Brain pericyte (primary cell): ENCODE results near the gene FANCG.
A peak's percentile ranks its signal among the peaks of the same experiment; 100 is the strongest.

Source experiments
- DNase-seq: peaks from one replicate; pipeline ENCODE4 v3.0.0-alpha.2; 2012; ENCODE audit warnings: low read depth, low spot score

FANCG gene

GRCh38 chr9:35103660-35104191 is 24.0 kb upstream of the FANCG start:
- no peak for DNase-seq

DNA sequence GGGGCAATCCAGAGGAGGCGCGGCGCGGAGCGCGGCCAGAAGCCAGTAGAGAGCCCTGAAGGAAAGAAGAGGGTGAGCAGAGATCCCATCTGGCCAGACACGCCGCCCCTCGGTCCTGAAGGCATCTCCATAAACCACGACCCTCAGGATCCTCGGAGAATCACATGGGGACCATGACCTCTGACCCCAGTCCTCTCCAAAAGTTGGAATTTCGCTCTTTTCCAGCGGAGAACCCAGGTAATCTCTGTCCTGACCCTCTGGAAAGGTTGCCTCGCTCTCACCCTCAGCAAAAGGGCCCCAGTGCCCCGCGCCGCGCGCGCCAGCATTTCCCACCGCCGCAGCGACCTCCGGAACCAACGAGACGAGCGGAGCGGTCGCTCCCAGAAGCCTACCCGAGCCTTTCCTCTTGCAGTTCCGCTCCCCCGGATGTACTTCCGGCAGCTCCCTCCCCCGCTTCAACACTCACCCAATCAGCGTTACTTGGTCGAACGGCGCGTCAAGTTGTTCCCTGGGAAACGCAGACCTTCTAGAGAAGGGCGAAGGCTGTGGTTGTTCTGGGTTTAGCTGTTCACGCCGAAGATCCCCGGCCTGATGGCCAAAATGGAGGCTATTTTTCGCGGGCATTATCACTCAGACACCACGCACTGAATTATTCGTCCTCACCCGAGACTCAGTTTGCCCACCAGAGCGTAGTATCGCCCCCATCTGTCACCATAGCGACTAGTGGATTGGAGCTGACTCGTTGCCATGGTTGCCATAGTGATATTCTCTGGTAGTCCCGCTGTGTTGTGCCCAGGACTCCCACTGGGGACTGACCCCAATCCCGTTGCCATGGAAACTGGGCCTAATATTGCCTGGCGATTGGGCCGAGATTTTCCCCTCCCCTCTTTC is 23.3 kb upstream of the FANCG start, which contains the start of gene STOML2:
Gene STOML2, minus strand, starts transcription at position 363 of the 891 bp plus-strand sequence. Its CDS starts 37 bp downstream, at position 326.
- DNase-seq, result peak; percentile 91

GRCh38 chr9:35102465-35102768 is 22.7 kb upstream of the FANCG start:
- DNase-seq, result no peak

- no peak for DNase-seq
These were observed 17.8 kb upstream of the FANCG start for GRCh38 chr9:35097573-35097972.

- DNase-seq, result no peak
These were observed 16.5 kb upstream of the FANCG start, which contains the start of gene PIGO for GRCh38 chr9:35096035-35096849. Gene PIGO, minus strand, starts transcription at chr9:35096591. Its CDS starts 1,026 bp downstream, at chr9:35095565.

DNA sequence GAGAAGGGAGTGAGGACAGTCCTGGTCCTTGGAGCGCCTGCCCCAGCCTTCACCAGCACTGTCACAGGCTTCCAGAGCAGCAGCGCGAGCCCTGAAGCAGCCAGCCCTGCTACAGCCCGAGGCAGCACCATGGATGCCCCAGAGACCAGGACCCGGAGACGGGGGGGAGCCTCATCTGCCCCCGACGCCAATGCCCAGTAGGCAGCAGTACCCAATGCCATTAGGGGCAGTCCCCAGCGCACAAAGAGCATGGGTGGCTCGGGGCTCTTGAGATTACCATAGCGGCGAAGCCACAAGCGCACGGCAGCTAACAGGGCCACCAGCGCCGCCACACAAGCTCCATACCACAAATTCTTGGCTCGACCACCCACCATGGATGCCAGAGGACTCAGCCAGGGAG is 11.8 kb upstream of the FANCG start:
- no peak for DNase-seq

- no peak for DNase-seq
These were observed 9.7 kb upstream of the FANCG start for GRCh38 chr9:35089434-35089833.

- DNase-seq, result no peak
These were observed 5.3 kb upstream of the FANCG start for GRCh38 chr9:35085078-35085477.

- no peak for DNase-seq
These were observed 709 bp downstream of the FANCG start for GRCh38 chr9:35079041-35079425.

GRCh38 chr9:35078066-35078465 is 1.7 kb downstream of the FANCG start:
- no peak for DNase-seq

DNA sequence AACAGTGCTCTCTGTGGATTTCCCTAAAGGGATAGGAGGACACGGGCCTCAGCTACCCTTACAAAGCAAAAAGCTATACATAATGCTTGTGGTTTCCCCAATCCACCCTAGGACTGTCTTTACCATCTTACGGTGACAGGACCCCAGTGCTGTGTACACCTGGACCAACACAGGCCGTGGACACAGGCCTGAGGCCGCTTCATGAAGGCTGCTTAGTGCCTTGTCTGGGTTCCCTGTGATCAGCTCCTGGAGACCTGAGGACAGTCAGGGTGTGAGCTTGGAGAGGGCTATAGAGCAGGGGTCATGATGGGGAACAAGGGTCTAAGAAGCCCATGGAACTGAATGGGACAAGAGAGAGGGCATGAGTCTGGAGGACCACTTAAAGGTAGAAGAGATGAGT is 2.9 kb downstream of the FANCG start:
- no peak for DNase-seq

GRCh38 chr9:35075358-35075757 is 4.4 kb downstream of the FANCG start:
- DNase-seq, result no peak

GRCh38 chr9:35074791-35075190 is 5.0 kb downstream of the FANCG start:
- no peak for DNase-seq

DNA sequence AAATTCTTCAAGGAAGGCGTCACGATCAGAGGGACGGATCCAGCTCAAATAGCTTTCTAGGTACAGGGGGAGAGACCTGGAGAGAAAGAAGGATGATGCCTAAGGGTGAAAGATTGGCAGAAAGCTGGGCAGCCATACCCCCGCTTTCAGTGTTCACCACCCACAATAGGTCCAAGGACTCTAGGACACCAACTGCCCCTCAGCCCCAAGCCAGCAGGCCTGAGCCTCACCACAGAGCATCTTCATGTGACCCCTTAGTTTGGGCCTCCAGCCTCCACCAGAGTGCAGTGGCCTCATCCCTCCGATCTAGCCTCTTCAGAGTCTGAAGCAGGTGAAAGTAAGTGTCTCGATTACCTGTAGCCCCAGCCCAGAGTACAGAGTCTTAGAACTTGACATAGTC is 5.6 kb downstream of the FANCG start:
- DNase-seq, result no peak

GRCh38 chr9:35073279-35073612 is 6.5 kb downstream of the FANCG start:
- DNase-seq, result no peak

DNA sequence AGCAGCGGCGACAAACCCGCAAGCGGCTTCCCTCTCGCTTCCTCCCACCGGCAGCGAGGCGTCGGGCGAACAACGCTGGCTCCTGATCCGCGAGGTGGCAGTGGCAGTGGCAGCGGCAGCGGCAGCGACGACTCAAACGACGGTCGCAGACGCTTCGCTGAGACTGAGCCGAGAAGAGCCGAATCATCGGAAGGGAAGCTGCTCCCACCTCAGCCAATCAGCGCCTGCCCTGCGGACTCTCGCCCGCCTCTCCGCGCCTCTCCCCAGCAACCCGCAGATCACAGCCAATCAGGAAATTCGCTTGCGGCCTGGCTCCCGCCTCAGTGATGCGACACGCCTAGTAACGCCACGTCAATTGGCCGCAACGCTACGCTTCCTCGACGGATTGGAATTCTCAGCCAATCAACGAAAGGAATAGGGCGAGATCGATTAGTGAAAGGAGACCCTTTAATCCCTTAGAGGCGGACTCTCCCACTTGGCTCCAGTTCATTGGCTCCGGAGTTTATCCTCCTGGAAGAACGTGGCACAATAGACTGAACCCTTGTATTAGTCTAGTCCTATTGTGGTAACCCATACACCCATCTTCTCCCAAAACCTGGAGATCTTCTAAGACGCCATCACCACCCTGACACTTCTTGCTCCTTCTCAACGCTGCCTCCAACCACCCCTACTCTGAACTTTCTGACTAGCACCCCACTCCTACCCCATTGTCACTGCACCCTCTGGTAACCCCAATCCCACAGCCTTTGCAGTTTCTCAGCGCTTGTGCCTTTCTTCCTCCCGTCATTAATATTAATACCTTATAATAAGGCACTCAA is 7.1 kb downstream of the FANCG start, which contains the start of gene VCP:
Gene VCP, minus strand, starts transcription at position 165 of the 818 bp plus-strand sequence. CDS start 272 bp downstream, outside the sequence.
- DNase-seq, result peak; percentile 99

- peak; percentile 39 for DNase-seq
These were observed 7.8 kb downstream of the FANCG start for GRCh38 chr9:35071814-35072460.

DNA sequence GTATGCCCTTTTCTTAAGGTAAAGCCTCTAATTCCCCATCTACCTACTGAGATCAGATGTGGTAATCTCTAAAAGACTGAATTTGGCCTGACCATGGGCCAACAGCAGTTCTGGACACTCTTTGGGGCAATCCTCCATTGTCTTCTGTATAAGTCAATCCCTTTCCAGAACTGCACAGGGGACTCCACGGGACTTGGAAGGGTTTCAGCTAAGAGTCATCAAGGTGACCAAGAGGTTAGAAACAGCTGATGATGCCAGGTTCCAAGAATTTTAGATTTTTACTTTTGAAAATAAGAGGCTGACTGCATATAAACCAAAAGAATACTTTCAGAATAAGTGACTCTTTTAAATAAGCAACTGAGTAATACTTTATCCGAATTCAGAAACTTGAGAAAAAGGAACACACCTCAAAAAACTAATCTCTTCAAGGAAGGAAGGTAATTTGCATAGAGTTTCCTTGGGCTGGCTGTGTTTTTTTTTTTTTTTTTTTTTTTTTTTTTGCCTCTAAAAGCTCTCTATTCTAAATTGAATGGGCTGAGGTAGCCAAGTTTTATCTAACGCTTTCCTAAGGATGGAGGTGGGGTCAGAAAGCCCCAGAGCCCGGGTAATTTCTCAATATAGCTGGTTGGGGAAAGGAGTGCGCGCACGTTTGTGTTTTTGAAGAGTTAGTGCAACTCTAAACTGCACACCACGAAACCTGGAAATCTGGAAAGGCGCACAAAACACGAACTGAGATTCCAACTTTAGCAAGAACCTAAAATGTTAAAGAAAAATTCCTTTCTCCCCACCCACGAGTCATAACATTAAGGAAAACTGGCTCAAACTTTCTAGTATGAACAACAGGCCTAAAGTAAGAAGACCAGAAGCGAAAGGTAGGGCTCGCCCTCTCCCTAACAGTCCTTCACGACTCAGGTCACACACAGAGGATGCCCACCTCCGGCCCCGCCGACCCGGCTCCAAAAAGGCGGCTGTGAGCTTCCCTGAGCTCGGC is 8.6 kb downstream of the FANCG start:
- DNase-seq, result no peak

DNA sequence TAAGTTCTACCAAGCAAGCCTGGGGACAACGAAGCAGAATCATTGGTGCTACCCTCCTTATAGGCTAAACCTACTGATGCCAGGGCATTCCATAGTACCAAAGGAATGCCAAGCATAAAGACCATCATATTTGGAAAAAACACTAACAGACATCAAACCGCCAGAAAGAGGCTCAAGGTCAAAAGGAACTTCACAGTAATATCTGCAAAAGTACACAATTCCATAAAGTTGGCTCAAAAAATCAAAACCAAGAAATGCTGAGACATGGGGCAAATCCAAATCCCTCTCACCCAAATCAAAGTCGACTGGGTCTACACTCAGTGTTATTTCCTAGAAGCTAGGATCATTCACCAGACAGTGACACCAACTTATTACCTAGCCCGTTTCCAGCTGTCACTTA is 10.7 kb downstream of the FANCG start:
- DNase-seq, result no peak

GRCh38 chr9:35067056-35067455 is 12.7 kb downstream of the FANCG start:
- no peak for DNase-seq
